Stimulated activated memory B cell treated with anti-CD40 and anti-IgM and Interleukin-4, amounts not matched to agents 10 μg/mL and 1 μg/mL and 100 μg/mL, for 72 hours (primary cell): ENCODE results near the gene RAB5IF.
"Not testable (repeated sequence)": the region's sequence is repeated elsewhere in the genome, so short reads cannot be mapped to it uniquely, and the experiment has no call there.

Source experiments
- ATAC-seq: fragments of 150-1000 bp; cut with Tn5 transposase; 2 replicates; pipeline ENCODE4 v1.10.0; 2021
- H3K27ac Mint-ChIP-seq: one replicate; pipeline ENCODE4 v1.8.0; 2022; ENCODE audit warnings: mild to moderate bottlenecking, mixed read lengths
- H3K27me3 Mint-ChIP-seq: one replicate; pipeline ENCODE4 v1.8.0; 2022; ENCODE audit warnings: mixed read lengths
- H3K36me3 Mint-ChIP-seq: one replicate; pipeline ENCODE4 v1.8.0; 2022; ENCODE audit warnings: mixed read lengths
- H3K4me1 Mint-ChIP-seq: one replicate; pipeline ENCODE4 v1.8.0; 2022; ENCODE audit warnings: mixed read lengths
- H3K4me3 Mint-ChIP-seq: one replicate; pipeline ENCODE4 v1.8.0; 2022; ENCODE audit warnings: mild to moderate bottlenecking, moderate library complexity, mixed read lengths
- H3K9me3 Mint-ChIP-seq: one replicate; pipeline ENCODE4 v1.8.0; 2022; ENCODE audit warnings: mixed read lengths

RAB5IF gene

DNA sequence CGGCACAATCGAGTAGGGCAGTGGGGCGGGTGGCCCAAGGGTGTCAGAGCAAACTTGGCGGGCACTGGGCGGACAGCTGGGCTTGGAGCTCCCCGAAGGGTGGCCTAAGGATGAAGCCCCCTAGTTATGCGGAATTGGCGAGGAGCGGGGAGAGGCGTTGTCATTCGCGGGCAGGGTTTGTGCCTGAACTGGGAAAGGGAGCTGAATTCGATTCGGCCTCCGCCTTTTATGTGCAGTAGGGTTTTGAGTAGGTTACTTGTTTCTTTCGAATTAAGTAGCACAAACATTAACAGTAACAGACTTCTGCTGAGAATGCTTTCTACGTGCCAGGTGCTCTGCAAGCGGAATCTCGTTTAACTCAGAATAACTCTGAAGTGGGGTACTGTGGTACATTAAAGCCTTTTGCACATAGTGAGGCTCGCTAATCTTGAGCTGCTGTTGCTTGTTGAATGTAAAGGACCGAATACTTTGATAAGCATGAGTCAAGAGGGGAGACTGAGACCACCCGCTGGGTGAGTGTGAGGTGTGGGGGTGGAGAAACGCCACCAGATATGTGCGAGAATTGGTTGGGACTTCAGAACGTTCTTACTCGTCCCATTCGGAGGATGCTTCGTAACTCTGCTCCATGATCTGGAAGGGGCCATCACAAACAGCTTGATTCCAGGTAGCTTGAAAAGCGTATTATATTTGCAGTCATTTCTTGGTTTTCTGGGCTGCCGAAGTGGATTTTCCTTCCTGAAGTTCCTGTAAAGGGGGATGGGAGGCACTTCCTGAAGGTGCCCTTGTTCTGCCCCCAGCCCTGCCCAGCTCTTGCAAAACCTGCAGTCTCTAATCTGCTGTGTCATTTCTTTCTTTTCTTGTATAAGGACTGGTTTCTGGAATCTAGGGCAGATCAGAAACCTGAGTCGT, 833 bp downstream of the RAB5IF start:
- H3K9me3 Mint-ChIP-seq = no peaks in the 10 kb centered on the region
- no peaks in the 10 kb centered on the region for H3K27me3 Mint-ChIP-seq
- ATAC-seq = no peak
- H3K4me1 Mint-ChIP-seq = peaks cover 45% of the 10 kb centered on the region
- peak overlapping the region; percentile 95 for H3K27ac Mint-ChIP-seq
- peaks cover 16% of the 10 kb centered on the region for H3K36me3 Mint-ChIP-seq
- H3K4me3 Mint-ChIP-seq = peak overlapping the region; percentile 94

- no peak for ATAC-seq
- Mint-ChIP-seq H3K9me3 (no peaks in the 10 kb centered on the region), H3K36me3 (peaks cover 26% of the 10 kb centered on the region), H3K4me1 (peaks cover 39% of the 10 kb centered on the region), H3K27ac (no peak overlapping the region), H3K4me3 (peak overlapping the region; percentile 44), H3K27me3 (no peaks in the 10 kb centered on the region)
These were observed 2.2 kb downstream of the RAB5IF start for GRCh38 chr20:36607586-36608387.

GRCh38 chr20:36608388-36608728, 2.8 kb downstream of the RAB5IF start:
- not testable (repeated sequence) for ATAC-seq, H3K27me3 Mint-ChIP-seq, H3K9me3 Mint-ChIP-seq, H3K4me3 Mint-ChIP-seq, H3K27ac Mint-ChIP-seq
- peaks cover 37% of the 10 kb centered on the region for H3K4me1 Mint-ChIP-seq
- peaks cover 28% of the 10 kb centered on the region for H3K36me3 Mint-ChIP-seq

DNA sequence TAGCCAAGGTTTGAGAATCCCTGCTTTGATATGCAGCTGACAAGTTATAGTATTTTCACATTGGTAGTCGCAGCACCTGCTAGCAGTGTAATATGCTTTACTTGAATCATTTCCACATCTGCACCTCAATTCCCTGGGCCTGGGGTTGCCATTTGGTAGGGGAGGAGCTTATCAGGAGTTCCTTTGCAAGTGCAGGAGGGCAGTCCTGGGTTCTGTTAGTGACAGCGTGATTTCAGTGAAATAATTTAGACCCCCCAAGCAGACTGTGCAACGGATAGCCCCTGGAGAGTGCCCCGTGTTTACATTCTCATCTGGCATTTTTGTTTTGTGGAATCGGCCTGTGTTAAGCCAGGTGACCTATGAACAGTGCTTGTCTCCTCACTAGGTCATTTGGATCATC, 6.0 kb downstream of the RAB5IF start:
- ATAC-seq = no peak
- H3K9me3 Mint-ChIP-seq = no peaks in the 10 kb centered on the region
- peaks cover 14% of the 10 kb centered on the region for H3K4me1 Mint-ChIP-seq
- H3K27ac Mint-ChIP-seq = no peak overlapping the region
- H3K36me3 Mint-ChIP-seq = peaks cover 38% of the 10 kb centered on the region
- H3K4me3 Mint-ChIP-seq = no peak overlapping the region
- no peaks in the 10 kb centered on the region for H3K27me3 Mint-ChIP-seq

GRCh38 chr20:36613974-36614373, 8.4 kb downstream of the RAB5IF start:
- Mint-ChIP-seq H3K27me3 (no peaks in the 10 kb centered on the region), H3K36me3 (peaks cover 30% of the 10 kb centered on the region), H3K9me3 (no peaks in the 10 kb centered on the region), H3K4me3 (no peak overlapping the region), H3K4me1 (no peaks in the 10 kb centered on the region), H3K27ac (no peak overlapping the region)
- no peak for ATAC-seq

GRCh38 chr20:36614781-36615557, 9.4 kb downstream of the RAB5IF start:
- no peaks in the 10 kb centered on the region for H3K4me1 Mint-ChIP-seq
- H3K36me3 Mint-ChIP-seq = peaks cover 22% of the 10 kb centered on the region
- no peak overlapping the region for H3K27ac Mint-ChIP-seq
- no peak for ATAC-seq
- no peak overlapping the region for H3K4me3 Mint-ChIP-seq
- H3K27me3 Mint-ChIP-seq = no peaks in the 10 kb centered on the region
- no peaks in the 10 kb centered on the region for H3K9me3 Mint-ChIP-seq

DNA sequence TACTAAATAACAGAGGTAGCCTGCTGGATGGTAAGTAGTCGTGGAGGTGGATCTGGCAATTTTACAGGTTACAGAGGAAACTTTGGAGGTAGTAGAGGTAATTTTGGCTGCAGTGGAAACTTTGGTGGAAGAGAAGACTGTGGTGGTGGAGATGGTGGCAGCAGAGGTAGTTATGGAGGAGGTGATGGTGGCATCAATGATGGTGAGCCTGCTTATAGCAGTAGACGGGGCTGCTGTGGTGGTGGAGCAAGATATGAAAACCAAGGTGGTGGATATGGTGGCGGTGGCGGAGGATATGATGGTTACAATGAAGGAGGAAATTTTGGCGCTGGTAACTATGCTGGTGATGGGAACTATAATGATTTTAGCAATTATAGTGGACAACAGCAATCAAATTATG, 15.3 kb downstream of the RAB5IF start:
- no peaks in the 10 kb centered on the region for H3K27me3 Mint-ChIP-seq
- no peak overlapping the region for H3K4me3 Mint-ChIP-seq
- no peak overlapping the region for H3K27ac Mint-ChIP-seq
- no peaks in the 10 kb centered on the region for H3K9me3 Mint-ChIP-seq
- ATAC-seq = no peak
- peaks cover 7% of the 10 kb centered on the region for H3K36me3 Mint-ChIP-seq
- no peaks in the 10 kb centered on the region for H3K4me1 Mint-ChIP-seq

DNA sequence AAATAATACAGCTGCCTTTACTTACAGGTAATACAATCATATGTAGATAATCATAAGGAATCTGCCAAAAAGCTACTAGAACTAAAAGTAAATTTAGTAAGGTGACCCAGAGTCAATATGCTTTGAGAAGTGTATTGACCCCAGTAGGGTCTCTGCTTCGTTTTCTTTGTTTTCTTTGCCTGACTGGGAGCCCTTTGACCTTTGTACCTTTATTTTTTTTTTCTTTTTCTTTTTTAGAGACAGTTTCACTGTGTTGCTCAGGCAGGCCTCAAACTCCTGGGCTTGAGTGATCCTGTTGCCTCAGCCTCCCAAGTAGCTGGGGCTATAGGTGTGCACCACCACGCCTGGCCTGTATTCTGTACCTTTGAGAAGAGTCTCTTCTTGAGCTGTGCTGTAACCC, 17.9 kb downstream of the RAB5IF start:
- Mint-ChIP-seq H3K36me3 (peaks cover 7% of the 10 kb centered on the region), H3K27me3 (no peaks in the 10 kb centered on the region), H3K4me3 (no peak overlapping the region), H3K4me1 (no peaks in the 10 kb centered on the region), H3K9me3 (no peaks in the 10 kb centered on the region), H3K27ac (no peak overlapping the region)
- ATAC-seq = no peak

DNA sequence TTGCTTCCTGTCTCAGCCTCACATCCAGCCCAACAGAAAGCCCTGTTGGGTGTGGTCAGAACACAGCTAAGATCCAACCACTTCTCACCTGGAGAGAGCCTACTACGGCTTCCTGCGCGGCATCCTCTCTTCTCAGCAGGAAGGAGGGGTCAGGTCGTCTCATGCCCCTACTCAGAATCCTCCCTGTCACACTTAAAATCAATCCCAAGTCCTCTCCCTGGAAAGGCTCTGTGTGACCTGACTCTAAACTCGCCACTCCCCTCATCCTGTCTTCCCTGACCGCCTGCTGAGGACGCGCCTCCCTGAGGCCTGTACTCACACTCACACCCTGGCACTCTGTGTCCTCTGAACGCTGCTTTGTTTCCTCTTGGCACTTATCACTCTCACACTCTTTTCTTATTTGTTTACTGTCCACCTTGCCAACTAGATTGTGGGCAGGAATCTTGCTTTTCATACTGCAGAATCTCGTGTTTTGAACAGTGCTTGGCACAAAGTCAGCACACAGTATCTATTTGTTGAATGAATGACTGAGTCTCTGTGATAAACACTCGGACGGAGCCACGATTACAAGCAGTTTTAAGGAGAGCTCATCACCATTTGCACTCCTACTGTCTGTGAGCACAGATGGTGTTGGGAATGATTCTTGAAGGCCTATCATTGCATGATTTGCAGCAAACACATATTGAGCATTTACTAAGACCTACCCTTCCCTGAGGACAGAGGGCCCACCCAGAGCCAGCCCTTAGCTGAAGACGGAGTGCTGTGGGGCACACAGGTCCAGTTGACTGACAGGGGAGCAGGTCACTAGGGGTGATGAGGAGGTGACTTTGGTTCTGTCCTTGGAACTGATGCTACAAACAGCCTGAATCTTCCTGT, 18.7 kb downstream of the RAB5IF start:
- H3K27ac Mint-ChIP-seq = no peak overlapping the region
- H3K4me1 Mint-ChIP-seq = no peaks in the 10 kb centered on the region
- no peaks in the 10 kb centered on the region for H3K27me3 Mint-ChIP-seq
- no peak overlapping the region for H3K4me3 Mint-ChIP-seq
- no peak for ATAC-seq
- H3K9me3 Mint-ChIP-seq = no peaks in the 10 kb centered on the region
- peaks cover 7% of the 10 kb centered on the region for H3K36me3 Mint-ChIP-seq

GRCh38 chr20:36624944-36625324, 19.4 kb downstream of the RAB5IF start:
- peaks cover 7% of the 10 kb centered on the region for H3K36me3 Mint-ChIP-seq
- H3K4me3 Mint-ChIP-seq = no peak overlapping the region
- H3K4me1 Mint-ChIP-seq = peaks cover 5% of the 10 kb centered on the region
- H3K27ac Mint-ChIP-seq = no peak overlapping the region
- H3K9me3 Mint-ChIP-seq = no peaks in the 10 kb centered on the region
- ATAC-seq = no peak
- no peaks in the 10 kb centered on the region for H3K27me3 Mint-ChIP-seq

DNA sequence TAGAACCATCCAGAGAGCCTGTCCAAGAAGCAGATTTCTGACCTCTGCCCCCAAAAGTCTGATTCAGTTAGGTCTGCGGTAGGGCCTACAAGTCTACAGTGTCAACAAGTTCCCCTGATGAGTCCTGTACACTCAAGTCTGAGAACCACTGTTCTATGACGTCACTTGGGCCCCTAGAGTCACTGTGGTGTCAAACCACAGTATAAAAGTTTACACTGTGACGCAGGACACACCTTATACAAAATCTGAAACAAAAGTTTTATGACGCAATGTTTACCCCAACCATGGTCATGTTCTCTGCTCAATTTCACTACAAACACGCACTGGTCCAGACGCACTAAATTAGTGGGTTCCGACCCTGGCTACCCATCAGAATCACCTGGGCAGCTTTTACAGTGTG, 22.5 kb downstream of the RAB5IF start:
- Mint-ChIP-seq H3K9me3 (no peaks in the 10 kb centered on the region), H3K27ac (no peak overlapping the region), H3K36me3 (no peaks in the 10 kb centered on the region), H3K4me3 (no peak overlapping the region), H3K4me1 (peaks cover 10% of the 10 kb centered on the region), H3K27me3 (no peaks in the 10 kb centered on the region)
- ATAC-seq = no peak

- H3K4me3 Mint-ChIP-seq = no peak overlapping the region
- peaks cover 10% of the 10 kb centered on the region for H3K4me1 Mint-ChIP-seq
- peak overlapping the region; percentile 83 for H3K27ac Mint-ChIP-seq
- H3K9me3 Mint-ChIP-seq = no peaks in the 10 kb centered on the region
- H3K27me3 Mint-ChIP-seq = no peaks in the 10 kb centered on the region
- H3K36me3 Mint-ChIP-seq = no peaks in the 10 kb centered on the region
- ATAC-seq = peak; percentile 71
These were observed 24.4 kb downstream of the RAB5IF start for GRCh38 chr20:36629719-36630681.

- Mint-ChIP-seq H3K9me3 (no peaks in the 10 kb centered on the region), H3K27ac (no peak overlapping the region), H3K4me1 (peaks cover 10% of the 10 kb centered on the region), H3K36me3 (no peaks in the 10 kb centered on the region), H3K4me3 (no peak overlapping the region), H3K27me3 (no peaks in the 10 kb centered on the region)
- no peak for ATAC-seq
These were observed 26.1 kb downstream of the RAB5IF start for GRCh38 chr20:36631646-36632045.

DNA sequence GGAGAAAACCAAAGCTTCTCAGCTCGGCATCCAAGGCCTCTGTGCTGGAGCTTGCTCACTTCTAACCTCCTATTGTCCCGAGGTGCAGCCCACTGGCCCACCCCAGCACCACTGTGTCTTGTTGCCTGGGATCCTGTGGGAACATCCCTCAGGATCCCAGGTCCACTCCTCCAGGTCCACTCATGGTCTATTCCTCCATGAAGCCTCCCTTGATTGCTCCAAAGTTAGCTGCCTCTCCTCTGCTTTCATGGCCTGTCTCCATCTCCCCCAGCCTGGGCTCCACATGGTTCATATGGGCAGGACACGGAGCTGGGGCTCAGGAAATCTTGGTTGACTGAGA, 26.5 kb downstream of the RAB5IF start:
- H3K4me1 Mint-ChIP-seq = peaks cover 10% of the 10 kb centered on the region
- no peaks in the 10 kb centered on the region for H3K9me3 Mint-ChIP-seq
- H3K27me3 Mint-ChIP-seq = no peaks in the 10 kb centered on the region
- H3K27ac Mint-ChIP-seq = no peak overlapping the region
- no peaks in the 10 kb centered on the region for H3K36me3 Mint-ChIP-seq
- ATAC-seq = no peak
- H3K4me3 Mint-ChIP-seq = no peak overlapping the region
